Caco-2 (cell line): ENCODE results near the gene CD82. TPM values are rescaled to one million over a fixed set of nuclear protein-coding genes. Genes with fewer than 3 reads are reported as not detected.

Experiments
- BruUV-seq: library from RNA; stranded (reverse); fragments of 400-500 nt; replicated peaks from 2 replicates; lab custom pipeline; 2021; lab: Mats Ljungman, UMichigan
- CTCF ChIA-PET: fragments of 300-600 bp; sonication (Branson Sonifier 250); formaldehyde crosslinking; loops from one replicate; lab custom pipeline; 2022; ENCODE audit warnings: antibody characterized with exemption; lab: Charles Lee
- POLR2A ChIA-PET: fragments of 300-600 bp; sonication (Branson Sonifier 250); formaldehyde crosslinking; loops from one replicate; lab custom pipeline; 2022; ENCODE audit warnings: antibody characterized with exemption; lab: Charles Lee
- DNase-seq, 2 experiments: peaks; one replicate each; pipeline versions ENCODE4 v3.0.0 to v3.0.0-alpha.2; 2020 to 2022
- H3K27me3 ChIP-seq: replicated peaks from 2 replicates; pipeline ENCODE4 v1.6.0; 2011; ENCODE audit warnings: low read length; ENCODE audit not compliant: control insufficient read depth, insufficient read depth
- H3K36me3 ChIP-seq: 2 replicates; pipeline ENCODE4 v1.5.1; 2011; ENCODE audit warnings: low read length; ENCODE audit not compliant: control insufficient read depth, insufficient read depth
- H3K4me1 ChIP-seq: fragments of 250-450 bp; sonication (Bioruptor Pico); 2 replicates; pipeline ENCODE4 v1.5.1; 2020; ENCODE audit warnings: mild to moderate bottlenecking
- H3K4me3 ChIP-seq: 2 replicates; pipeline ENCODE4 v1.5.1; 2011; ENCODE audit warnings: low read depth, mild to moderate bottlenecking, control low read depth, low read length
- H3K9me3 ChIP-seq: fragments of 250-450 bp; sonication (Bioruptor Pico); 2 replicates; pipeline ENCODE4 v1.5.1; 2020; ENCODE audit warnings: mild to moderate bottlenecking, moderate library complexity
- H3K27ac Mint-ChIP-seq: one replicate; pipeline ENCODE4 v1.8.0; 2022; ENCODE audit warnings: mixed read lengths; ENCODE audit not compliant: unreplicated experiment
- H3K27me3 Mint-ChIP-seq: one replicate; pipeline ENCODE4 v1.8.0; 2022; ENCODE audit warnings: mixed read lengths; ENCODE audit not compliant: insufficient read depth, unreplicated experiment
- H3K36me3 Mint-ChIP-seq: one replicate; pipeline ENCODE4 v1.8.0; 2022; ENCODE audit warnings: mild to moderate bottlenecking, mixed read lengths; ENCODE audit not compliant: insufficient read depth, unreplicated experiment
- H3K4me1 Mint-ChIP-seq: one replicate; pipeline ENCODE4 v1.8.0; 2022; ENCODE audit warnings: low read depth, mixed read lengths; ENCODE audit not compliant: unreplicated experiment
- H3K4me3 Mint-ChIP-seq: one replicate; pipeline ENCODE4 v1.8.0; 2022; ENCODE audit warnings: mild to moderate bottlenecking, moderate library complexity, mixed read lengths; ENCODE audit not compliant: unreplicated experiment
- H3K9me3 Mint-ChIP-seq: one replicate; pipeline ENCODE4 v1.8.0; 2022; ENCODE audit warnings: mixed read lengths; ENCODE audit not compliant: unreplicated experiment
- CTCF ChIP-seq, 2 experiments: fragments of 200-600 bp in 1 of 2; IDR thresholded peaks; 1 replicate in 1 of 2; 2 replicates in 1 of 2; pipeline versions ENCODE4 v1.5.1 to v1.8.0; 2011 to 2022; ENCODE audit warnings: antibody characterized with exemption in 1 of 2, control low read depth in 1 of 2, inconsistent platforms in 1 of 2, low read depth in 1 of 2, low read length in 1 of 2, mild to moderate bottlenecking in 1 of 2, moderate library complexity in 1 of 2; ENCODE audit not compliant: insufficient read depth in 1 of 2, severe bottlenecking in 1 of 2, unreplicated experiment in 1 of 2
- intact Hi-C: fragments of 100-400 bp; cut with micrococcal nuclease; formaldehyde crosslinking; loops from one replicate; pipeline ENCODE4 v1.10.0; 2022; ENCODE audit not compliant: unreplicated experiment
- total RNA-seq: library from RNA; stranded (reverse); gene quantifications from 2 replicates; pipeline ENCODE4 v1.2.3, GENCODE V29; 2022

CD82 gene
- total RNA-seq, 1 experiment from 2014 or later = 4.3 TPM

GRCh38 chr11:44627911-44628729 is 62.7 kb downstream of the CD82 start:
- no TSS peak for BruUV-seq
- no peak for DNase-seq
- intact Hi-C loops = loop anchor here (10.0 kb wide), 1 partner anchor 477 kb away; no protein-coding TSS in a partner anchor

DNA sequence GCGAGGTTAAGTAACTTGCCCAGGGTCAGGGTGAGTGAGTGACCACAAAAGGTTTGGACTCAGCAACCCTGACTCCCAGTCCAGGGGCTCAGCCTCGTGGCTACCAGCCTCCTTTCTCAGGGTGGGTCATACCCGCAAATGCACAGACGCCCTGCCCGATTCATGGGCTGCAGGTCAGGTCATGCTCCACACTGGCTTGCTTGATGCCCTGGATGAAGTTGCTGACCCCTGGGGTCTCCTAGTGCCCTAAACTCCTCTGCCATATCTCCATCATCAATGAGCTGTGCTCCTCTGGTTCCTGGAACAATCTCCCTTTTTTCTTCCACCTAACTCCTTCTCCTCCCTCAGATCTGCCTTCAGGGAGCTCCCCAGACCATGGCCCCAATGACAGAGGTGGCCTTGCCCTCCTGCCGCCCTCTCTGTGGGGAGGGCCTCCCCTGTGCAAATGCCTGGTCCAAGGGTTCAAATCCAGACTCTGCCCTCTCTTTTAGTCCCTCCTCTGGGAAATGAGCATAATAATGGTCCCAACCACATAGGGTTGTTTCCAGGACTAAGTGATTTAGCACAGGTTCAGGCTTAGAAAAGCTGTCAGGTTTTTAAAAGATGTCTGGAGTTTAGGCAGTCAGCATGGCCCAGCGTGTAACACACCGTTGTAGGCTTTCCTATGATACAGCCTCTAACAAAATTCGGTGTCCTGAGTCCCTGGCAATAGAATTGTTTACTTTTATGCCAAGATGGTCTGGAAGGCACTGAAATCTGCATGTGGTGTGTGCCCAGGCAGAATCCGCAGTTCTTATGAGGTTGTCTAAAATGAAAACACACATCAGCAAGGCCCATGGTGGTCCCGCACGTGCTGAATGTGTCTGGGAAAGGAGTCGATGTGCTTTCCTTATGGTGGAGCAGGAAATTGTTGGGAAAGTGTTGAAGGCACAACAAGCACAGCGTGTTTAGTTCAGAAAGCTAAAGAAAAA is 63.6 kb downstream of the CD82 start:
- POLR2A ChIA-PET = no interaction called here
- BruUV-seq = no TSS peak
- peaks cover 13% of the 10 kb centered on the region for H3K27me3 Mint-ChIP-seq
- CTCF ChIA-PET = interaction anchor here (0.5 to 2.0 kb wide), 3 partner anchors 12 to 1038 kb away, joined by 4 to 7 read pairs (median 4); no protein-coding TSS in a partner anchor
- no peaks in the 10 kb centered on the region for H3K9me3 ChIP-seq
- no peaks in the 10 kb centered on the region for H3K36me3 ChIP-seq
- H3K4me1 ChIP-seq = no peaks in the 10 kb centered on the region
- no peak for TF ChIP-seq CTCF (IDR thresholded peaks at IDR 0.05; ENCODE audit: insufficient read depth in 1 of 2, low read depth in 1 of 2, low read length in 1 of 2, severe bottlenecking in 1 of 2, unreplicated experiment in 1 of 2)
- no peaks in the 10 kb centered on the region for H3K4me1 Mint-ChIP-seq
- no peak overlapping the region for H3K4me3 ChIP-seq
- no peak for DNase-seq
- no peaks in the 10 kb centered on the region; the same call in none of the 2 replicates for H3K27me3 ChIP-seq
- no peaks in the 10 kb centered on the region for H3K36me3 Mint-ChIP-seq
- H3K27ac Mint-ChIP-seq = no peak overlapping the region
- peaks cover 10% of the 10 kb centered on the region for H3K9me3 Mint-ChIP-seq
- intact Hi-C loops = loop anchor here (10.0 kb wide), 1 partner anchor 476 kb away; no protein-coding TSS in a partner anchor
- H3K4me3 Mint-ChIP-seq = no peak overlapping the region

More at GRCh38 chr11:44627911-44628729, 62.7 kb downstream of the CD82 start:
- Histone ChIP-seq H3K4me3 (no peak overlapping the region), H3K36me3 (no peaks in the 10 kb centered on the region), H3K4me1 (no peaks in the 10 kb centered on the region), H3K27me3 (no peaks in the 10 kb centered on the region; the same call in none of the 2 replicates), H3K9me3 (no peaks in the 10 kb centered on the region)
- no peaks in the 10 kb centered on the region for H3K36me3 Mint-ChIP-seq
- CTCF ChIA-PET = interaction anchor here (0.5 to 2.0 kb wide), 3 partner anchors 11 to 1039 kb away, joined by 4 to 7 read pairs (median 4); no protein-coding TSS in a partner anchor
- no peak overlapping the region for H3K27ac Mint-ChIP-seq
- H3K9me3 Mint-ChIP-seq = peaks cover 10% of the 10 kb centered on the region
- no peaks in the 10 kb centered on the region for H3K4me1 Mint-ChIP-seq
- H3K4me3 Mint-ChIP-seq = no peak overlapping the region
- POLR2A ChIA-PET = no interaction called here
- no peak for TF ChIP-seq CTCF (IDR thresholded peaks at IDR 0.05; ENCODE audit: insufficient read depth in 1 of 2, low read depth in 1 of 2, low read length in 1 of 2, severe bottlenecking in 1 of 2, unreplicated experiment in 1 of 2)
- peaks cover 13% of the 10 kb centered on the region for H3K27me3 Mint-ChIP-seq
